ENCODE data around the gene COPZ2. TPM values are rescaled to one million over a fixed set of nuclear protein-coding genes. Genes with fewer than 3 reads are reported as not detected.
A peak's percentile ranks its signal among the peaks of the same experiment; 100 is the strongest.

The COPZ2 gene
- total and polyA plus RNA-seq, 9 of the 15 experiments (the other 6 are each of a cell fraction or from before 2014, with no cell fraction given), result 0.22 to 0.49 TPM; not detected in 7

- TF ChIP-seq REST (IDR thresholded peaks at IDR 0.05; ENCODE audit: borderline replicate concordance) (no peak), REST (CRISPR knock-in tag; IDR thresholded peaks at IDR 0.05; ENCODE audit: low read depth) (0 out of 2 replicates have a peak, but pooled peaks have one; percentile 48), HINFP (tag; conservative IDR thresholded peaks at IDR 0.05; ENCODE audit: low read depth) (peak; percentile 53; the same call in 1 of the 2 replicates), ZHX1 (conservative IDR thresholded peaks at IDR 0.05; ENCODE audit: low read length) (0 out of 2 replicates have a peak, but pooled peaks have one; percentile 40), RREB1 (CRISPR knock-in tag; IDR thresholded peaks at IDR 0.05) (peak; percentile 51; the same call in 1 of the 2 replicates)
These were observed 18.1 kb upstream of the COPZ2 start (continued) for GRCh38 chr17:48055531-48056245.

Measured in K562 (cell line).